Right lung (tissue), 10 donors: ENCODE results near the gene CTSL. TPM values are rescaled to one million over a fixed set of nuclear protein-coding genes. Genes with fewer than 3 reads are reported as not detected.
A peak's percentile ranks its signal among the peaks of the same experiment; 100 is the strongest.

Source experiments
- DNase-seq, 2 donors: peaks; one replicate each; pipeline ENCODE4 v3.0.0-alpha.2; 2013
- long read RNA-seq, 8 donors: transcript quantifications; one replicate each; lab custom pipeline, GENCODE V29; 2026
- polyA plus RNA-seq, 5 donors: library from polyadenylated mRNA; unstranded; fragments of 120-200 nt; gene quantifications; one replicate each; pipeline versions ENCODE4 v1.2.1 to v1.2.3, GENCODE V29; 2013; ENCODE audit warnings: inconsistent platforms in 1 of 5, low replicate concordance in 1 of 5; ENCODE audit not compliant: insufficient read length in 5 of 5, insufficient read depth in 1 of 5

The CTSL gene
- 10 to 100 TPM; 72.3 to 85.0 (median 79.3) TPM for polyA plus RNA-seq
- long read RNA-seq, donor 1, transcript CTSL-203 (8 exons, 2,177 nt), result minor isoform, 10 of 50 reads
- long read RNA-seq, donor 1, transcript CTSL-201 (8 exons, 1,436 nt), result major isoform, 18 of 50 reads
- long read RNA-seq, donor 1, partial matches to known transcripts, result 16 of 50 reads
- long read RNA-seq, donor 1, other reads (novel, unspliced or antisense), result 5 of 50 reads
- long read RNA-seq, donor 2, transcript CTSL-201 (8 exons, 1,436 nt), result major isoform, 6 of 18 reads
- long read RNA-seq, donor 2, partial matches to known transcripts, result 7 of 18 reads
- long read RNA-seq, donor 2, other reads (novel, unspliced or antisense), result 0 of 18 reads
- long read RNA-seq, donor 3, transcript CTSL-203 (8 exons, 2,177 nt), result major isoform, 7 of 27 reads
- long read RNA-seq, donor 3, partial matches to known transcripts, result 16 of 27 reads
- long read RNA-seq, donor 3, other reads (novel, unspliced or antisense), result 0 of 27 reads
- long read RNA-seq, donor 4, transcript CTSL-201 (8 exons, 1,436 nt), result major isoform, 8 of 57 reads
- long read RNA-seq, donor 4, partial matches to known transcripts, result 47 of 57 reads
- long read RNA-seq, donor 4, other reads (novel, unspliced or antisense), result 0 of 57 reads
- long read RNA-seq, donor 5, transcript CTSL-201 (8 exons, 1,436 nt), result major isoform, 10 of 28 reads
- long read RNA-seq, donor 5, transcript CTSL-203 (8 exons, 2,177 nt), result minor isoform, 7 of 28 reads
- long read RNA-seq, donor 5, partial matches to known transcripts, result 9 of 28 reads
- long read RNA-seq, donor 5, other reads (novel, unspliced or antisense), result 0 of 28 reads
- long read RNA-seq, donor 6, transcript CTSL-201 (8 exons, 1,436 nt), result major isoform, 7 of 39 reads
- long read RNA-seq, donor 6, transcript CTSL-203 (8 exons, 2,177 nt), result minor isoform, 6 of 39 reads
- long read RNA-seq, donor 6, partial matches to known transcripts, result 18 of 39 reads
- long read RNA-seq, donor 6, other reads (novel, unspliced or antisense), result 6 of 39 reads
- long read RNA-seq, donor 7, transcript CTSL-203 (8 exons, 2,177 nt), result major isoform, 6 of 18 reads
- long read RNA-seq, donor 7, transcript CTSL-201 (8 exons, 1,436 nt), result major isoform, 6 of 18 reads
- long read RNA-seq, donor 7, partial matches to known transcripts, result 6 of 18 reads
- long read RNA-seq, donor 7, other reads (novel, unspliced or antisense), result 0 of 18 reads
- long read RNA-seq, donor 8, partial matches to known transcripts, result 21 of 27 reads
- long read RNA-seq, donor 8, other reads (novel, unspliced or antisense), result 0 of 27 reads

DNA sequence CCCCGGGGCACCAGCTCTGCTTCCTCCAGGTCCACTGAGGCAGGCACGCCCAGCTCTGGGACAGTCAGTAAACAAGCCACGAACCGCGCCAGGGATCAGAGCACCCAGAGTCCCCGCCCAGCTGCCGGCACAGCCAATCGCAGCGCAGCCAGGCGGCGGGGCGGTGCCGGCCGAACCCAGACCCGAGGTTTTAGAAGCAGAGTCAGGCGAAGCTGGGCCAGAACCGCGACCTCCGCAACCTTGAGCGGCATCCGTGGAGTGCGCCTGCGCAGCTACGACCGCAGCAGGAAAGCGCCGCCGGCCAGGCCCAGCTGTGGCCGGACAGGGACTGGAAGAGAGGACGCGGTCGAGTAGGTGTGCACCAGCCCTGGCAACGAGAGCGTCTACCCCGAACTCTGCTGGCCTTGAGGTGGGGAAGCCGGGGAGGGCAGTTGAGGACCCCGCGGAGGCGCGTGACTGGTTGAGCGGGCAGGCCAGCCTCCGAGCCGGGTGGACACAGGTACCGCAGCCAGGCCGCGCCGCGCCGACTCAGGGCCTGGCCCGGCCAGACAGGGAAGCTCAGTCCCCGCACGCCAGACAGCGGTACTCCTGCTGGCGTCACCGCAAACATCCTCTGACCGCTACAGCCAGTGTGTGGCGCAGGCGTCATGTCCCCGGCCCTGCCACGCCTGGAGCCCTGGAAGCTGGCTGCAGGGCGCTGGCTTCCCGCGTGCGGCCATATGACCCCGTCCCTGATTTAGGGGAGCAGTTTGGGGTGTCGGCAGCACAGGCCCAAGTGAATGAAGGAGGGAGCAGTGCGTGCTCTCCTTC, at the start of gene CTSL:
TSS of gene CTSL (plus strand) at position 220 of the 810 bp plus-strand sequence. CDS start 1,485 bp downstream, outside the sequence.
- peak; percentile 76 to 78 for DNase-seq

- no peak for DNase-seq
Observed at GRCh38 chr9:87676976-87677775, 48.7 kb upstream of the CTSL start.

DNA sequence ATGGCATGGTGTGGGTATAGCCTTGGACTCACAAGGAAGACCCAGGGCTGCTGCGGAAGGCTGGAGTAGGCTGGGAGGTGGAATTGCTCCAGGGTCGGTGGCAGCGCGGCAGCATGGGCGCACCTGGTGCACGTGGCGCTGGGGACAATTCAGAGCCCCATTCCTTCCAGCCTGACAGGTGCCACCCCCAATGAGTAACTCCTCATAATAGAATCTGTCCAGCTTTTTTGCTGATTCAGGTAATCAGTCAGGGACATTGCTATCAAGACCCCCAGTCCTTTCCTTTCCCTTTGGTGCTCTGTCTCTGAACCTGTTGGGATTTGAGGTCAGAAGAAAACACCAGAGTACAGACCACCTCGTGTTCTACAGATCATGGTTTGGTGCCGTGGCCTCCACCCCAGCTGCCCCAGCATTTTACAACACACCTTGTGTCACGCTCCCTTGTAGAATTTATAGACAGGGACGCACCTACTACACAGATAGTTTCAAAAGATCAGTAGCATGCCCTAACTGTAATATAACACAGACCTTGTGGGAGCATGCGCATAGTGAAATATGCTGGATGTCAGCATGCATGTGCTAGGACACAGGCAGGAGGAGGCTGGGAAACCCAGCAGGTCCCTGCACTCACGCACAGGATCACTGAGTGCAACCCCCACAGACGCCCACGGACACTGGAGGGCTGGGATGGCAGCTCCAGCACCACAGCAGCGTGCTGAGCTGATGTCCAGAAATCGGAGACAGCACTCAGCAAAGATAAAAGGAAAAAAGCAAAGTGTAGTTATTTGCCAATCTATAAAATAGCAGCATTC, 47.9 kb upstream of the CTSL start:
- DNase-seq, result no peak

GRCh38 chr9:87678650-87679355, 47.1 kb upstream of the CTSL start:
- no peak for DNase-seq

GRCh38 chr9:87681271-87682061, 44.5 kb upstream of the CTSL start:
- no peak for DNase-seq

GRCh38 chr9:87682085-87682484, 43.8 kb upstream of the CTSL start:
- DNase-seq, result no peak

DNA sequence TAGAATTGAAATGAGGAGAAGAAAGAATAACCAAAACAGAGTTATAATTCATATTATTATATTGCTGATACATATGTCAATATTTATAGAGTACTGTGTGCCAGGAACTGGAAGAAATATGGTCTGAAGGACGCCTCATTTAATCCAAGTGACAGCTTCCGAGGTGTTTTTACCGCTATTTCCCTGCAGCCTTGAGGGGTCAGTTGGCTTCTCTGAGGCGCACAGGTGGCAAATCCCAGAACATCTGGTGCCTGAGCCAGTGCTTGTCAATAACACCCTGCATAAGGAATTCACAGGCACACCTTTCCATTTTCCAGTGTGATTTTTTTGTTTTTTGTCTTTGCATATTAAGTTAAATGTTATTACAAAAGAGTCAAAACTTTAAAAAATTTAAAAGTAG, 43.3 kb upstream of the CTSL start:
- no peak for DNase-seq

DNA sequence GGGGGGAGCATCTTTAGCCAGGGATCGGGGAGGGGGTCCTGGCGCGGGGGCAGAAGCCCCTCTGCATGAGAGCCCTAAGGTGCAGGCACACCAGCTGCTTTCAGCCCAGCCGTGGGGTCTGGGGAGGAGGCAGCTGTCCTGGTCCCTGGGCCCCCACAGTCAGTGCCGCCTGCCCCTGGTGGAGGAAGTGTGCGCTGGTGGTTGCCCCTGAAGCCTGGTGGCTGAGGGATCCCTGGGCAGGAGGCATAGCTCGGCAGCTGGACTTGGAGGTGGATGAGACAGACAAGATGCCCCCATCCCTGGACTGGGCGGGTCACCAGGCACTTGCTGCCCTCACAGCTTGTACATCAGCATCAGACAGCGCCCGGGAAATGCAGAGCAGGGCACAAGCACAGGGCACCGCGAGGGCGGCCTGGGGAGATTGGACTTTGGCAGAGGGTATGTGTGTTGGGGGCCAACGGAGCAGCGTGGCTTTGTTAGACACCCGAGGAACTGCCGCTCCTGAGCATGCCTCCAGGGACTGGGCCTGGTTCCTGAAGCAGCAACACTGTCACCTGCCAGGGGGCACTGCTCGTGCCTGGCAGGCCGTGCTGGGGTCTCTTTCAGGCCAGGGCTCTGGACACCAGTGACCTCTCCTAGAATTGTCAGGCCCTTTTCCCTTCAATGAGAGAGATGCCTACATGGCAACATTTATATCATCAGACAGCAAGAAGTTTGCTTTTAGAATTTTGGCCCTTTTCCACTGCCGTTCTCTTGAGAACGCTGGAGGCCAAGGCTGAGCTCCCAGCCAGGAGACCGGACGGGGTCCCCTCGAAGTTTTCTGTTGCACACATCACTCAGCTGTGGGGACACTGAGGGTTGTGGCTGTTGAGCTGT, 41.9 kb upstream of the CTSL start:
- DNase-seq, result no peak

DNA sequence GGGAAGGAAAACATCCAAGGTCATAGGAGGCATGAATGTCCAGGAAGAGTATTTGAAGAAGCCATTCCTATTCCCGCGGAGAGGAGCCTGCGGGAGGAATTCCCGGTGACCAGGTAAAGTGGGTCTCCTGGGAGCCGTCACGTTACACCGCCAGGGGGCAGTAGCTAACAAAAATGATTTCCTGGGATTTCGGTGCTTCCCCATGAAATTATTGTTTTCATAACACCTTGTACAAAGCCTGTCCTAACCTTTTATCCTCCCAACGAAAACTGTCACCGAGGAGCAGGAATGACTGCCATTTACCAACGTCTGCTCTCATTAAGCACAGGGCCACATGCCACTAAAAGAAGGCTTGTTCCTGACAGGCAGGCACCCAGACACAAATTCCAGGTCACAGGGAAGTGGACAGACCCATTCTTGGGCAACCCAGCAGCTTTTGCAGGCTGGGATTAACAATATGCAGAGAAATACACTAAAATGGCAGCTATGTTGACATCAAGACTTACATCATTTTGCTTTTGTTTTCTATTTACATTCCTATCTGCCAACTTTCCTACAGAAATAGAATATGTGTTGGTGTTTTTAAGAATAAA, 41.2 kb upstream of the CTSL start:
- DNase-seq, result peak; percentile 20 to 24

GRCh38 chr9:87685441-87685840, 40.5 kb upstream of the CTSL start:
- no peak for DNase-seq

DNA sequence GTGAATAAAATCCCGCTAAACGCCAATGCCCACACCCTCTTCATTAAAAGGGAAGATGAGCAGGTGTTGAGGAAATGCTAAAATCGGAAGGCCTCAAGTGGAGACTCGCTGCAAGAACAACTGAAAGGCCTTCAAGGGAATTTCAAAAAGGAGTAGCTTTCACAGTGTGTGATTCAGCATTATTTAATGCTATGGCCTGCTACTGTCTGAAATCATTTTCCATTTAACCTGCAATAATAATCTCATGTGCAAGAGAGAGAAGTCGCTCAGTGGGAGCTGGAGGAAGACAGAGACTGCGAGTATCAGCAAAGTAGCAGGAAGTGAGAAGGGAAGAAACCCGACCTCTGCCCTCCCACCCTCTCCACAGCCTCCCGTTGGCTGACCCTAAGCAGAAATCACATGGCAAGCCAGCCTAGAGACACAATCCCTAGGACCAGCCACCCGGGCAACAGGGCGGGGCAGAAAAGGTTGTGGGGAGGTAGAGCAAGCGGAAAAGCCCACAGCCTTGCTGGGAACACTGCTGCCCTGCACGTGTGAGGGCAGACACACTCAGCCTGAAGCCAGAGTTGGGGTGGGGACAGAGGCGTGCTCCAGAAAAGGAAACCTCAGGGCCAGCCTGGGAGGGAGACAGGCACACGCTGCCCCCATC, 39.9 kb upstream of the CTSL start:
- no peak for DNase-seq

- DNase-seq, result no peak
Observed at GRCh38 chr9:87686520-87687090, 39.3 kb upstream of the CTSL start.

DNA sequence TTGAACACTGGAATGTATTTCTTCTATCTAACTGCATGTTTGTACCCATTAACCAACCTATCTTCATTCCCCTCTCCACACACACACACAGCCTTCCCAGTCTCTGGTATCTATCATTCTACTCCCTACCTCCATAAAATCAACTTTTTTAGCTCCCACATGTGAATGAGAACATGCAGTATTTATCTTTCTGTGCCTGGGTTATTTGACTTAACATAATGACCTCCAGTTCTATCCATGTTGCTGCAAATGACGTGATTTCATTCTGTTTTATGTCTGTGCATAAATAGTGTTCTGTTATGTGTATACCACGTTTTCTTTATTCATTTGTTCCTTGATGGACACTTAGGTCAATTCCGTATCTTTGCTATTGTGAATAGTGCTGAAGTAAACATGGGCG, 38.7 kb upstream of the CTSL start:
- no peak for DNase-seq

- DNase-seq, result no peak
Observed at GRCh38 chr9:87694236-87694755, 31.6 kb upstream of the CTSL start.

- no peak for DNase-seq
Observed at GRCh38 chr9:87695523-87695922, 30.4 kb upstream of the CTSL start.
